Inflammatory macrophage treated with lipopolysaccharide for 1 hour (primary cell): Measurements from ENCODE around the gene SHB.
"Not testable (repeated sequence)": the region's sequence is repeated elsewhere in the genome, so short reads cannot be mapped to it uniquely, and the experiment has no call there.

Experiments used
- DNase-seq, 2 donors: peaks; one replicate each; pipeline ENCODE4 v3.0.0-alpha.2; 2020 to 2022

SHB gene

GRCh38 chr9:37914154-37914551 is 154.9 kb downstream of the SHB start:
- no peak for DNase-seq

GRCh38 chr9:37913480-37914153 is 155.4 kb downstream of the SHB start:
- DNase-seq = peak; percentile 80 to 100

GRCh38 chr9:37911271-37911681 is 157.8 kb downstream of the SHB start:
- no peak for DNase-seq

GRCh38 chr9:37910271-37910670 is 158.8 kb downstream of the SHB start:
- DNase-seq = no peak

- not testable (repeated sequence) for DNase-seq
These were observed 159.2 kb downstream of the SHB start for GRCh38 chr9:37909836-37910235.

GRCh38 chr9:37909326-37909725 is 159.7 kb downstream of the SHB start:
- no peak for DNase-seq

DNA sequence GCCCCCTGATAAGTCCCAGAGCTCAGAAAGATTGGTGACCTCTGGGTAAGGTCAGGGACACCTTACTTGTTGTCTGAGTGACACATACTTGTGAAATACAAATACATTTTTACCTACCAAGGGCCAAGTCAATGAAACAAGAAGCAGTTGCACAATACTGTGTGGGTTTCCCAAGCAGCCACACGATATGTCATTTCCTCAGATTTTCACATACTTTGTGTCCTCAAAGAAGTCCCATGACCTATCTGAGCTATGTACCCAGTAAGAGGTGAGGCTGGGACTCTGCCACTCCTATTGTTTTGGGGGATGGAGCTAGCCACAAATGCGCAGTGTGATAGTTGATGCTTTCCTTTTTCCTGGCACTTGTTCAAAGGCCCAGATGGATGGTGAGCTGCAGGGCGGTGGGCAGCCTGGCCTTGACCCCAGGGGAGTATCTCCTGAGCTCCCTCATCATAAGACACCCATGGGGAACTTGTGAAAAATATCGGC is 160.3 kb downstream of the SHB start:
- peak; percentile 91 to 94 for DNase-seq

GRCh38 chr9:37908283-37908682 is 160.7 kb downstream of the SHB start:
- no peak for DNase-seq

- no peak for DNase-seq
These were observed 162.5 kb downstream of the SHB start for GRCh38 chr9:37906312-37907239.

DNA sequence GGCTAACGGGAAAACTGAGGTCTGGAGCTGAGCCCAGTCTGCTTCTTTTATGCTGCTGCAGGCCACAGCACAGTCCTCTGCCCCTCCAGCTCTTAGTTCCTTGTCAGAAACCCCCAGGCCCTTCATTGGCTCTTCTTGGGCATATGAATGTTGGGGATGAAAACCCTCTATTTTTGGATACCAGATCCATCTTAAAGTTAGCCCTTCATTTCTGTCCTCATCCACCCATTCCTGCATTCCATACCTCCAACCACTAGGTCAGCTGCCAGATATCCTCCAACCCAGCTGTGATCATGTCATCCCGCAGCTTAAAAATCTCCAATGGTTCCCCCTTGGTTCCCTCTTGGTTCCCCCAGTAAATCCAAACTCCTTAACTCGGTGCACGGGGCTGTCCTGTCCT is 163.3 kb downstream of the SHB start:
- DNase-seq = no peak

DNA sequence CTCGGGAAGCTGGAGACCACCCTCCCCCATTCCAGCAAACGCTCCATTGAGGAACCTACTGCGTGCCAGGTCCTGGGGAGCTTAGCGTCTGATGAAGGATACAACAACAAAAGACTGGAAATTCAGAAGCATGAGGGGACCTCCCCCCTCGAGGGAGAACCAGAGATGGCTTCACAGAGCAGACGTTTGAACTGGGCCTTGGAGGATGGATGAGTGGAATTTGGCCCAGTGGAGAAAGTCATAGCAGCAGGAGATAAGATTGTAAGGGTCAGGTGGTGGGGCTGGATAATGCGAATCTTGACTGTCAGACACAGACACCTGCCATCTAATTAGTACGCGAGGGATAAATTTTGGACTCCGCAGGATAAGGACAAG is 163.9 kb downstream of the SHB start:
- DNase-seq = no peak

DNA sequence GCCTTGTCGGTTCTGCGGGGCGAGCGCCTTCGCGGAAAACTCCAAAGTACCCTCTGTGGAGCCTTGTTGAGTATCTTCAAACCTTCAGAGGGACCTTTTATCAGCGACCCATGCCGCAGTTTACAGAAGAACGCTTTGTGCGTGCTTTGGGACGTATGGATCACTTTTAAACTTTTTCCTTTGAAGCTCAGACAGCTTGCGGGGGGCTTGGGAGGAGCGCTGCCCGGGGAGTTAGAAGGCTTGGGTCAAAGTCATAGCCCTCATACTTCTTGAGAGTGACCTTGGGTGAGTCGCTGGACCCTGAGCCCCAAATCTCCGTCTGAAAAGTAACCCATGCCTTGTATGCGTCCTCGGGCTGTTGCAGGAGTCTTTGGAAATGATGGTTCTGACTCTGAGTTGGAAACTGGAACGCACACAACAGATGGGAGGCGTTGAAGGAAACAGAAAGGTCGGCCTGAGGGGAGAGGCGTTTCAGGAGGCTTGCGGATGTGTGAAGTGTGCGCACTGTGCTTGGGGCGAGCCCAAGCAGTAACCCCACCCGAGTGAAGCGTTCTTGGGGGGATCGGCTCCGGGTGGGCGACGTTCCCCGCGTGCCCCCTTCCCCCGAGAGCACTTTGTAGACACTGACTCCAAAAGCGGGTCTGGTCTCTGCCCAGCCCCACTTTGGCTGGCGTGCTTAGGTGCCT is 164.4 kb downstream of the SHB start:
- no peak for DNase-seq

DNA sequence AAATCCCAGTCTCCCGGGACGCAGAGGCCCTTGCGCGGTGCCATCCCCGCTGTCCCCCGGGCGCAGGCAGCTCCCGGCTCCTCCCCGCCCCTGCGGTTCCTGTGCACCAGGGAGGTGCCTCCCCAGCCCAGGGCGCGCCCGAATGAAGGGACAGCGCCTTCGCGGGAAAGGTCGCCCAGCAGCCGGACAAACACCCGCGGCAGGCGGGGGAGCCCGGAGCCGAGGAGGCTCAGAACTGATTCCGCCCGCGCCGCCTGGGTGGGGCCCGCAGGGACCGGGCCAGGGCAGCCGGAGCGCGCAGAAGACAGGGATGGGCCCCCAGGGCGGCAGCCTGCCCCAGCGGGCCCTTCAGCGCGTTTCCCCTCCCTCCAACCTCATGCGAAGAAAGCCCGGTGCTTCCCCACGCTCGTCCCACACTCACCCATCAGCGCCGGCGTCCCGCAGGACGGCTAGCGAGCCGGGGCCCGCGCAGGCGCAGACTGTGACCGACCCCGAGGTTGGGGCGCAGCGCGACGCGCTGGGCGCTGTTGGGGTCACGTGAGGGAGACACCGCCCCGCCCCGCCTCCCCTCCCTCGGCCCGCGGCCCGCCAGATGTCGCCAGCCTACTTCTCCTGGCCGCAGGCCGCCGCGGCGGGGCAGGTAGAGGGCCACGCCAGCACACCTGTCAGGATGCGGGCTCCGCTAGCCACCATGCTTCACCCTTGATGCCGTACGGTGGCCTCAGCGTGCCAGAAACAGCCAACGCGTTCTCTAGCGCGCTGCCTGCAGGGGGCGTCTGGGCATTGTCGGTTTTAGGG is 165.2 kb downstream of the SHB start, which contains the start of gene SLC25A51:
Gene SLC25A51, minus strand, starts transcription at position 481 of the 798 bp plus-strand sequence. CDS start 15,577 bp downstream, outside the sequence.
- DNase-seq = peak; percentile 91 to 97

DNA sequence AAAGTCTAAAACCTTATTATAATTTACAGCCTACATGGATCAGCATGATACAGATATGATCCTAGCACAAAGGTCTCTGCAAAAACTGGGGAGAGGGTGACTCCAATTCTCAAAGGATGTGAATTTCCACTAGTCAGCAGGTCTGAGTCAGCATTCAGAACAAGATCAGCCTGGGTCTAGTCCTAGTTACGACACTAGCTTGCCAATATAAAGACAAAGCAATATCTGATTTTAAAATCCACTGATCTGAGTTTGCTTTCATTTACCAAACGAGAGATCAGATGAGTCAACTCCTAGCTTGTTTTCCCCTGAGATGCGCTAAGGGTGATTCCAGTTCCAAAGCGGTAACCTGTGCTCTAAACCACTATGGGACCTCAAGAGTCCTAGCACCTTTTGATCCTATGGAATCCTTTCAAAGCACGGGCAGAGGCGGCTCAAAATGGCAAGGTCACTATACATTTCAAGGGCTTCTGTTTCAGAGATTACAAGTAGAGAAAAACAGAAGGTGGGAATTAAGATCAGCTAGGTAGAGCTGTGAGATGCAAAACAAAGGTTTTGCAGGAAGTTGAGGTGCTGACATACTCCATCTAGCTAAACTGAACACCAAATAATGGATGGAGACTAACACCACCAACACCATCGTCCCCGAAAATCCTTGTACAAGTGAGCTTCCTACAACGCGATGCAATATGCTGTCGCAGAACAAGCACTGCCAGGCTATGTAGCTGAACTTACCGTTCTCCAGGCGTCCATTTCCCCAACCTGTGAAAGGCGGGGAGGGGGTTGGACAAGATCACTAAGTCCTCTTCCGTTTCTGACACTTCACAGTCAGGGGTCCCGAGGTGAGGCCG is 166.0 kb downstream of the SHB start:
- DNase-seq = peak; percentile 20 to 29

GRCh38 chr9:37902131-37902530 is 166.9 kb downstream of the SHB start:
- no peak for DNase-seq

GRCh38 chr9:37899041-37899440 is 170.0 kb downstream of the SHB start:
- DNase-seq = no peak

GRCh38 chr9:37897665-37898064 is 171.4 kb downstream of the SHB start:
- no peak for DNase-seq

GRCh38 chr9:37892063-37892462 is 177.0 kb downstream of the SHB start:
- DNase-seq = no peak

DNA sequence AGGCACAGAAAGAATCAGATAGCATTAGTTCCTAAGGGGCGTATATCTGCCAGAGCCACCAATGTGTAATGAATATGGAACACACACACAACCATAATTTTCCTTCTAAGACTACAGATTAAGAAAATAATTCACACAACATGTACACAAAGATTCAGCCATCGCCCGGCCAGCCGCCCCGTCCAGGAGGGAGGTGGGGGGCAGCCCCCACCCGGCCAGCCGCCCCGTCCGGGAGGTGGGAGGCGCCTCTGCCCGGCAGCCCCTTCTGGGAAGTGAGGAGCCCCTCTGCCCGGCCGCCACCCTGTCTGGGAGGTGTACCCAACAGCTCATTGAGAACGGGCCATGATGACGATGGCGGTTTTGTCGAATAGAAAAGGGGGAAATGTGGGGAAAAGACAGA is 178.0 kb downstream of the SHB start:
- not testable (repeated sequence) for DNase-seq

- DNase-seq = no peak
These were observed 179.5 kb downstream of the SHB start for GRCh38 chr9:37889536-37889935.

- DNase-seq = peak; percentile 62 to 66
These were observed 180.9 kb downstream of the SHB start for GRCh38 chr9:37887977-37888583.
